Measurements from ENCODE around the gene RETREG3.
A peak's percentile ranks its signal among the peaks of the same experiment; 100 is the strongest.
"Not testable (repeated sequence)": the region's sequence is repeated elsewhere in the genome, so short reads cannot be mapped to it uniquely, and the experiment has no call there.

RETREG3 gene, protein sequence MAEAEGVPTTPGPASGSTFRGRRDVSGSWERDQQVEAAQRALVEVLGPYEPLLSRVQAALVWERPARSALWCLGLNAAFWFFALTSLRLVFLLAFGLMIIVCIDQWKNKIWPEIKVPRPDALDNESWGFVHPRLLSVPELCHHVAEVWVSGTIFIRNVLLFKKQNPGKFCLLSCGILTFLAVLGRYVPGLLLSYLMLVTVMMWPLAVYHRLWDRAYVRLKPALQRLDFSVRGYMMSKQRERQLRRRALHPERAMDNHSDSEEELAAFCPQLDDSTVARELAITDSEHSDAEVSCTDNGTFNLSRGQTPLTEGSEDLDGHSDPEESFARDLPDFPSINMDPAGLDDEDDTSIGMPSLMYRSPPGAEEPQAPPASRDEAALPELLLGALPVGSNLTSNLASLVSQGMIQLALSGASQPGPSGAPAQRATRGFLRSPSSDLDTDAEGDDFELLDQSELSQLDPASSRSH

DNA sequence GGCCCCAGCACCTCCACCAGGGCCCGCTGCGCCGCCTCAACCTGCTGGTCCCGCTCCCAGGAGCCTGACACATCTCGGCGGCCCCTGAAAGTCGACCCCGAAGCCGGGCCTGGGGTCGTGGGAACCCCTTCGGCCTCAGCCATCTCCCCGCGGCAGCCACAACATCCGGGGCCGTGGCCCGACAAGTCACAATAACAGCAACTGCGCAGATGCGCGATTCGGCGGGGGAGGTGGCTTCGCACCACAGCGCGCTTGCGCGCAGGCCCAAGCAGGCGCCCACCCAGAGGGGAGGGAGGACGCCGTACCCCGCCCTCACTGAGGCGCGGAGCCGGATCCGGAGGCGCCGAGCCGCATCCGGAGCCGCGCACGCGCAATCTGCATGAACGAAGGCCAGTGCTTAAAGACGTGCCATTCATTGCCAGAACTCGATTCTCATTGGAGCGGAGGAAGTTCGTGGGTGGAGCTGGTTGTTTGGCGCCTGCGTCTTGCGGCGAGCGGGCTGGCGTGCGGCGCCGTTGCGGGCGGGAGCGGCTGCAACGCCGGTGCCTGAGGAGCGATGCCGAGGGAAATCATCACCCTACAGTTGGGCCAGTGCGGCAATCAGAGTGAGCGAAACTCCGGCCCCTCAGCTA lies at the start of gene RETREG3, which contains the start of gene TUBG1:
RETREG3 (minus strand) TSS at position 193 of the 632 bp plus-strand sequence; CDS start at position 143, 50 bp downstream.
TUBG1 (plus strand) TSS at position 502 of the 632 bp plus-strand sequence; CDS start at position 557, 55 bp downstream.
- DNase-seq, result peak; percentile 98 to 99

DNA sequence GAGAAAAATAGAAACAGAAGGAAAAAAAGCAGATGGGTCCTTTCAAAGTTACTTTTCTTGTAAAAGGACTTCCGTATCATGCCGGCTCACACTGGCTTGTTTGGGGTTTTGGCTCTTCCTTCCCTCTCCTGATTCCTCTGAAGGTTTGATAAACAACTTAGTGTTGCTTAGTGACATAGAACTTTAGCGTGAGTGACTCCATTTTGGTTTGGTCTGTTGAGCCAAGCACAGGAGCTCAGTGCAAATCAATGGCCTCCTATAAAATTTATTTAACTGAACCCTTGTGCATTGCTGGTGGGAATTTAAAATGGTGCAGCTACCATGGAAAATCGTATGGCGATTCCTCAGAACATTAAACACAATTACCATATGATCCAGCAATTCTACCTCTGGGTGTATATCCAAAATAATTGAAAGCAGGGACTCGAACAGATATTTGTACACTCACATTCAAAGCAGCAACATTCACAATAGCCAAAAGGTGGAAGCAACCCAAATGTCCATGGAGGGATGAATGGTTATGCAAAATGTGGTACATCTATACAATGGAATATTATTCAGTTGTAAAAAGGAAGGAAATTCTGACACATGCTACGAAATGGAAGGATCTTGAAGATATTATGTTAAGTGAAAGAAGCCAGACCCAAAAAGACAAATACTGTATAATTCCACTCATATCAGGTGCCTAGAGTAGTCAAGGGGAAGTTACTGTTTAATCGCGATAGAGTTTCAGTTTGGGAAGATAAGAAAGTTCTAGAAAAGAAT lies 48.8 kb upstream of the RETREG3 start:
- DNase-seq, result no peak

DNA sequence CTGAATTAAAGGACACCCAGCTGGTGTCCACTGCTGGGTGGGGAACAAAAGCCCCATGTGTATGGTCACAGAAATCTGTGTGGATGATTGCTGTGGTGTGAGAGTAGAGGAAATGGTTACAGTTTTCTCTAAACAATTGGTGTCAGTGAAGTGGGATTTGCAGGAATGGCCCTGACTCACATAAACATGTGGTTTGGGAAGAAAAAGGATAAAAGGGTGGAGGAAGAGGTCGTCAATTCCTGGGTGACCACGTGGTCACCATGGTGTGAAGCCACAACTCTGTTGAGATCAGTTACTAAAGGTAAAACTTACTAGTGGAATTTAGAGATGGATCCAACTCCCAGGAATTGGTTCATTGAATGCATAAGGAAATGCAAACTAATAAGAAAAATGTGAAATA lies 46.4 kb upstream of the RETREG3 start:
- no peak for DNase-seq

DNA sequence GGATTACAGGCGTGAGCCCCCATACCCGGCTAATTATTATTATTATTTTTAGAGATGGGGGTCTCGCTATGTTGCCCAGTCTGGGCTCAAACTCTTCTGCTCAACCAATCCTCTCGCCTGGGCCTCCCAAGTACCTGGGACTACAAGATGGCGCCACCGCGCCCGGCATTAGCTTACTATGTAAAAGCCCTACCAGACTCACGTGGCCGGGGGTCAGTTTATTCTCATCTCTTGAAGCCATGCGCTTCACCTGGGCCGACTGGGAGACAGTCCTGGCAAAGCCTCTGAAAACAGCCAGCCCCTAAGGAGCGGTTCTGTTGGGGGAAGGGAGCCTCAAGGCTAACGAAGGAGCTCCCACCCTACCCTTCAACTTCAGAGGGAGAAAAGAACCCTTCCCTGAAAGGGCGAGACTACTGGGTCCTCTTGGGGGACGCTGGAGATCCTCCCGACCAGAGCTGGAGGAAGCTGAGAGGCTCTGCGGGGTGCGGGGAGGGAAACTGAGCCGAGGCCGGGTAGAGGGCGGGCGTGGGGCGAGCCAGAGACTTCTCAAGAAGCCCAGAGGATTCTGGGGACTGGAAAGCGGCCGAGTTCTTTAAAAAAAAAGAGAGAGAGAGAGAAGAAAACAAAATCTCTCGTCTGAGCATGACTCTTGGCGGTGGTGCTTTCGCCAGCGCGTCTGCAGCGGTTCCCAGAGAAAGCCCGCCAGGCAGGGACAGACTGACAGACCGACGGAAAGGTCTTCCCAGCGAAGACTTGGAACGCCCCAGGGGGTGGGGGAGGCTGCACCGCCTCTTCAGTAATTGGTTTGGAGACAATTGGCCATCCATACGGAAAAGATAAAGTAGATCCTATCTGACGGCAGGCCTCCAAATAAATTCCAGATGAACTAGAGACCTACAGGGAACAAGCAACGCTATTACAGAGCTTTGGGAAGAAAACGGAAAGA lies 44.3 kb upstream of the RETREG3 start:
- DNase-seq, result no peak

DNA sequence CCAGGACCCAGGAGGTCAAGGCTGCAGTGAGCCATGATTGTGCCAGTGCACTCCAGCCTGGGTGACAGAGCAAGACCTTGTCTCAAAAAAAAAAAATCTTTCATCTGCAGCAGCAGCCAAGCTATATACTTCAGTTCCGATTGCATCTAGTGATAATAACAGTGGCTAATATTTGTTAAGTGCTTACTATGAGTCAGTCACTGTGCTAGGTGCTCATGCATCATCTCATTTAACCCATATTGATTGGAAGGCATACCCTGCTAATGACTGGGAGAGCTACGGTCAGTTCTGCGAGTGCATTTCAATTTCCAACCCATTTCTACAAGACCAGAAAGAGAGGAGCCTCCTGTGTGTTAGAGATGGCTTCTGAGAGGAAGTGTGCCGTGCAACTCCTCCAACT lies 42.2 kb upstream of the RETREG3 start:
- DNase-seq, result no peak

DNA sequence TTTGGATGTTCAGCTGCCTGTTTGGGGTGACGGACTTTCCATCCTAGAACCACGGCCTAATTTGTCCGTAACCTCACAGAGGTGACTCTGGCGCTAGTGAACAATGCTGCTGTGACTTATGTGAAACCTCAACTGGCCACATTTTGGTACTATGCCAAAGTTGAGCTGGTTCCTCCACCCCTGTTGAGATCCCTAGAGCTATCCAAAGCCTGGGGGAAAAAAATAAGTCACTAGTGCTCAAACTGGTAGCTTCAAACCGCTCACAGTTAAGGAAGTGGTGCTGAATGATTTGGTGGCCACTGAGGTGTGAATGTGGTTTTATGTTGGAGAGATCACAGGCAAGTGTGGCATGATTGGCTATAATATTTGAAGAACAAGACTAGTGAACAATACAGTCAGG lies 38.6 kb upstream of the RETREG3 start:
- no peak for DNase-seq

DNA sequence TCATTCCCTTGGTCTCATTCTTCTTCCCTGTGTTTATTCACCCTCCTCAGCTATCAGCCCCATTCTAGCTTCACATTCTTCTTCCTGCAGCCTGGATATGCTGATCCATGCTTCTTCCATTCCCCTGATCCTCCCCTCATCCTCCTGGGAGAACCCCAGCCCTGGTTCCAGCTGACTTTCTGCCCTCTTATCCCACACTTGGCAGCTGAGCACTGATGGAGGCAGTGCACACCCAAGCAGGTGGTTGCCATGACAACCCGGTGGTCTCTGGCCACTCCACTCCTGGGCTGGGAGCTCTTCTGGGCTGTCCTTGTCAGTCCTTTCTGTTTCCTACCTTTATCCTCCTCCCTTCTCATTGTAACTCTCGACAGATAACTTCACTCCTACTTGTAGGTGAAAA lies 33.2 kb upstream of the RETREG3 start:
- DNase-seq, result no peak

DNA sequence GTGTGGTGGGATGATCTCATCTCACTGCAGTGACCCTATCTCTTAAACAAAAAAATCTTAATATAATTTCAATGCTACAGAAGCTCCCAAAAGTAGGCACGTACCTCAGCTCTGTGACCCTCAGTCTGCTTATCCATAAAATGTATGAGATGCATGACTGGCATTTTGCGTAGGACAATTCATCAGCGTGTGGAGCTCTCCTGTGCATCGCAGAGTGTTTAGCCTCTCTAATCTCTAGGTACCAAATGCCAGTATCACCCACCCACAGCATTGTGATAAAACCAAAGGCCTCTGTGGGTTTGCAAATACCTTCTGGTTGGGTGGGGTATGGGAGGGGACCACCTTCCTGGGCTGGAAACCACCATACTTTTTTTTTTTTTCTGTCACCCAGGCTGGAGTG lies 30.9 kb upstream of the RETREG3 start:
- no peak for DNase-seq

DNA sequence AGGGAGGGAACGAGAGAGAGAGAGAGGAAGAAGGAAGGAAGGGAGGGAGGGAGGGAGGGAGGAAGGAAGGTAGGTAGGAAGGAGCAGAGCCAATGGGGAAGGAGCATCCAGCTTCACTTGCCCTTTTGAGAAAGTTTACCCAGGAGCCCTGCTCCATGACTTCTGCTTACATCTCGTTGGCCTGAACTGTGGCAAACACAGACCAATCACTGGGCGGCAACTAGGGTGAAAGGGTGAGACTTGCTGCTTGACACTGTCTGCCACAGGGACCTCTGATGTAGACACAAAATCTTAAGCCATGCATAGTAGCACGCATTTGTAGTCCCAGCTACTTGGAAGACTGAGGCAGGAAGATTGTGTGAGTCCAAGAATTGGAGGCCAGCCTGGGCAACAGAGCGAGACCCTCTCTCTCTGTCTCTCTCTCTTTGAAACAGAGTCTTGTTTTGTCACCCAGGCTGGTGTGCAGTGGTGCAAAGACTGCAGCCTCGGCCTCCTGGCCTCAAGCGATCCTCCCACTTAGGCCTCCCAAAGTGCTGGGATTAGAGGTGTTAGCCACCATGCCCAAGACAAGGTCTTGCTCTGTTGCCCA lies 30.4 kb upstream of the RETREG3 start:
- no peak for DNase-seq

DNA sequence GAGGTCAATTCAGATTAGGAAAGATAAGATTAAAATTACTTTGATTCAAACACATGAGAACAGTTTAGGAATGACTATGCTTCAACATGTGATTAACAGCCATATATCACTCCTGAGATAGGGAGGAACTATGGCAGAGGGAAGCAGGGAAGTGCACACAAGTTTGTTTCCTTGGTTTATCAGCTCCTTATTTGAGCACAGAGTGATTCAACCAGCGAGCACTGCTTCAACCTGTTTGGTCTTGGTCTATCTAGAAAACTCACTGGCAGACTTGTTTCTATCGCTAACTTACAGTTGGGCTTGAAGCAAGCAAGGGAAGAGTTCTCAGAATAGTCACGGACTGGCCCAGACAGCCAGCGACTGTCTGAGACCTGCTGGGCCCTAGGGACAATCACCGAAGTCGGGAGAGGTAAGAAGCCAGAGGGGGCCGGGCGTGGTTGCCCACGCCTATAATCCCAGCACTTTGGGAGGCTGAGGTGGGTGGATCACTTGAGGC lies 23.8 kb upstream of the RETREG3 start:
- DNase-seq, result no peak

DNA sequence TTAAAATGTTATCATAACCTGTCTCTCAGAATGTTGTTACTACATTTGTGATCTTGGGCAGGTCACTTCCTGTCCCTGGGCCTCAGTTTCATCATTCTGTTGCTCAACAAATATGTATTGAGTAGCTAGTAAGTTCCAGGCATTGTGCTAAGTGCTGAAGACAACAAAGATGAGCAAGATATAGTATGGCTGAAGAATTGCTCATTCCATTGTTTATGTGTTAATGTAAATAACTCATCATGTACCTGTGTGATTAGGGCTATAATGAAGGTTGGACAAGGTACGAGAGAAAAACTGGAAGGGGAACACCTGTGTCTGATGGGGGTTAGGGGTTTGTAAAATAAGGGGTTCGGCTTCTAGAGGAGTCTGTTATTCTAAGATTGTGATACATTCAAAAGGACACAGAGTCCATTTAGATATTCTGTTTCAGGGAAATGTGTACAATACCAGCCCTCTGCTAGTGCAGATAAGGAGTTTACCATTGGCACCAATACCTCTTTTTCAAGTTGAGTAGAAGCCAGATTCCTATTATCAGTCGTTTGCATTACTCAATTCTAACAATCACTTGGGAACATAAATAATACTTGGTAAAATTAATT lies 20.3 kb upstream of the RETREG3 start:
- DNase-seq, result no peak

DNA sequence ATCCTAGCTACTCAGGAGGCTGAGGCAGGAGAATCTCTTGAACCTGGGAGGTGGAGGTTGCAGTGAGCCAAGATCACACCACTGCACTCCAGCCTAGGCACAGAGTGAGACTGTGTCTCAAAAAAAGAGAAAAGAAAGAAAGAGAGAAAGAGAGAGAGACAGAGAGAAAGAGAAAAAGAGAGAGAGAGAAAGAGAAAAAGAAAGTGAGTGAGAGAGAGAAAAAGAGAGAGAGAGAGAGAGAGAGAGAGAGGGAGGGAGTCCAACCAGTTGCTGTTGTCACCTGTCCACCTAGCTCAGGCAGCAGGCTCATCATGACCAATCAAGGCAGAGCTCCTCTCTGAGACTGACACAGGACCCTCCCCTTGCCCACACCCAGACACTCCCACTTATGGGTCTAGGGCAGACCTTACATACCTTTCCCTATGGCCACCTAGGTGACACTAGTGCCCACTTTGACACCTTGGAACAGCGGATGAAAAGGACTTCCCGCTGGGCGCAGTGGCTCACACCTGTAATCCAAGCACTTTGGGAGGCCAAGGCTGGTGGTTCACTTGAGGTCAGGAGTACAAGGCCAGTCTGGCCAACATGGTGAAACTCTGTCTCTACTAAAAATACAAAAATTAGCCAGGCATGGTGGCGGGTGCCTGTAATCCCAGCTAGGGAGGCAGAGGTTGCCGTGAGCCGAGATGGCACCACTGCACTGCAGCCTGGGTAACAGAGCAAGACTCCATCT lies 18.0 kb upstream of the RETREG3 start:
- not testable (repeated sequence) for DNase-seq

DNA sequence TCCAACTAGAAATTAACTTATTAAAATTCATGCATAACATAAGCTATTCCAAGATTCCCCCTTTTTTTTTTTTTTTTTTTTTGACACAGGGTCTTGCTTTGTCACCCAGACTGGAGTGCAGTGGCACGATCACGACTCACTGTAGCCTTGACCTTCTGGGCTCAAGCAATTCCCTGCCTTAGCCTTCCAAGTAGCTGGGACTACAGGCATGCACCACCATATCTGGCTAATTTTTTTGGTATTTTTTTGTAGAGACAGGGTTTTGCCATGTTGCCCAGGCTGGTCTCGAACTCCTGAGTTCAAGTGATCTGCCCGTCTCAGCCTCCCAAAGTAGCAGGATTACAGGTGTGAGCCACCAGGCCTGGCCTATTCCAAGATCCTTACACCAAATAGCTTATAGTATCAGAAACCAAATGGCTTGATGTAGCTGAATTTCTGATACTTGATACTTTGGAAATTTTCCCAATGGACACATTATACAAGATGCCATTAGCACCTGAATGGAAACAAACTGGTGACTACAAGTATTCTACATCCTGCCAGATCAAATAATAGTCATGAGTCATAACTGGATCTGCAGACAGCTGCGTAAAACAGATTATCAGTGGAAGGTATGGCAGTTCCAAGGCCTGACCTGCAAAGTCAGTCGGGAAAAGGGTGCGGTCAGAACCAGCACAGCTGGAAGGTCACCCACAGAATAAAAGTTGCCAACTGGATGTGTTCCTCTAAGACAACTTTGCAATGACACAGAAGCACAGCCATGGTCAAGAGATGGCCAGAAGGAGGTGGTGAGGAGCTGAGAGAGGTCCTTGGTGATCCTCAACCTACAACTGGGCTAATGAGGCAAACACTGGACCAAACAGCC lies 14.8 kb upstream of the RETREG3 start:
- no peak for DNase-seq

DNA sequence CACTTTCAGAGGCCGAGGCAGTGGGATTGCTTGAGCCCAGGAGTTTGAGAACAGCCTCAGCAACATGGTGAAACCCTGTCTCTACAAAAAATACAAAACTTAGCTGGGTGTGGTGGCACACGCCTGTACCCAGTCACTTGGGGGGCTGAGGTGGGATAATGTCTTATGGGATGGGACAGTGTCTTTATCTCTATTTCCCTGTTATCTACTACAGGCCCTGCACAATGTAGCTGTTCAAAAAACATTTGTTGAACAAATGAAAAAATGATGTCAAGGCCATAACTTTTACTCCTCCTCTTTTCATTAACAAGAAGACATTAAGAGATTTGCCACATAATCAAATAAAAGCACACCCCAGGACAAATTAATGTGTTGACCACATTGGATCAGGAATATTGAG lies 14.1 kb upstream of the RETREG3 start:
- DNase-seq, result no peak

DNA sequence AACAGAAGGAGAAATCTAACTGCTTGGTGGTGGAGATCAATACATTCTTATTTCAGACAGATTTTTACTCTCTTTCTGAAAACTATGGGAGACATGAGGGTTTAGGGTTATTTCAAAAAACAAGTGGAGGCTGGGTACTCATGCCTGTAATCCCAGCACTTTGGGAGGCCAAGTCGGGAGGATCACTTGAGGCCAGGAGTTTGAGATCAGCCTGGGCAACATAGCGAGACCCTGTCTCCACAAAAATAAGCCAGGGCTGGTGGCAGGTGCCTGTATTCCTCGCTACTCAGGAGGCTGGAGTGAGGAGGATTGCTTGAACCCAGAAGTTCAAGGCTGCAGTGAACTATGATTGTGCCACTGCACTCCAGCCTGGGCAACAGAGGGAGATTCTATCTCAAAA lies 12.8 kb upstream of the RETREG3 start:
- not testable (repeated sequence) for DNase-seq

DNA sequence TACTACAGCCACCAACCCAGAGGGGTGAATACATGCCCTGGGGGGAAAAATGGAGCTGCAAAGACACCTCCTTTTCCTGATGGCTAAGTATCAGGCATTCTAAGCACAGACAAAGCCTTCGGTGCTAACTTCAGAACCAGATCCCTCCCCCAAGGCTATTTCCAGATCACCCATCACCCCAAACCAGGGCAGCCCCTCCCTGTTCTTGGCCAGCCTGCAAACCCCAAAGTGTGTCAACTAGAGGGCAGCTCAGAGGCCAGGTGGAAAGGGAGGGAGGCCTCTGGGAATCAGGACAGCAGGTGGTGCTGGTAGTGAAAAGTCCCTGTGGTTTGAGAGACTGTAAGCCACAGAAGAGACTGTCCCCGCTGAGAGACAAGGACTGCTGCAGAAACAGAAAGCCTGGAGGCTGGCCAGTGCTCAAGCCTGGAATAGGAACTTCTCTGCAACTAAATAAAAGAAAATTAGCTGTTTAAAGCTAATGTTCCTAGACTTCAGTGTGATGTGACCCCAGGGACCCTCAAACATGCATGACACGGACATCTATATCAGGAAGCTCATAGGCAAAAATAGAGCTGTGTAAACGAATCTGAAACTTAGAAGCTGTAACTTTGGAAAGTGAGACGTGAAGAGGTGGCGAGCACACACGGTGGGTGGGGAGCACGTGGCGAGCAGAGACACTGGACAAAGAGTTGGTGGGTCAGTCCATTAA lies 9.4 kb upstream of the RETREG3 start:
- DNase-seq, result no peak

DNA sequence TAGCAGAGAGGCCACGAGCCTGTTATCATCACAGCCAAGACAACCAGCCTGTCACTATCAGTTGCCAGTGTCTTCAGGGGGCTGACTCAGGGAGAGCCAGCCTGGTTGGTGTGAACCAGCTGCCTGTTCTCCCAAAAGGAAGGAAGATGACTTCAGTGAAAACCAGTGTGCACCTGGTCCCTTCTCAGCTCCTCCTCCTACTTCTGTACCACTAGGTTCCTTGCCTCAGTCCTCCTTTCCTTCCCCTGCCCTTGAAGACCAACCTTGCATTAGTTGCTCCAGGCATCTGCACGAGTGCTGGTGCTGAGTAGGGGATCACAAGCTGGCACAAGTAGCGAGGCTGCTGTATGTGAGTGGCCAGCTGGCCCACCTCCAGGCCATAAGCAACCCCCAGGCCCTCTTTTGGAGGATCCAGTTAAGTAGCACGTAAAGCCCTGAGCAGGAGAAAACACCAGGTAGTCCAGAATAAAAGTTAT lies 8.8 kb upstream of the RETREG3 start:
- no peak for DNase-seq

DNA sequence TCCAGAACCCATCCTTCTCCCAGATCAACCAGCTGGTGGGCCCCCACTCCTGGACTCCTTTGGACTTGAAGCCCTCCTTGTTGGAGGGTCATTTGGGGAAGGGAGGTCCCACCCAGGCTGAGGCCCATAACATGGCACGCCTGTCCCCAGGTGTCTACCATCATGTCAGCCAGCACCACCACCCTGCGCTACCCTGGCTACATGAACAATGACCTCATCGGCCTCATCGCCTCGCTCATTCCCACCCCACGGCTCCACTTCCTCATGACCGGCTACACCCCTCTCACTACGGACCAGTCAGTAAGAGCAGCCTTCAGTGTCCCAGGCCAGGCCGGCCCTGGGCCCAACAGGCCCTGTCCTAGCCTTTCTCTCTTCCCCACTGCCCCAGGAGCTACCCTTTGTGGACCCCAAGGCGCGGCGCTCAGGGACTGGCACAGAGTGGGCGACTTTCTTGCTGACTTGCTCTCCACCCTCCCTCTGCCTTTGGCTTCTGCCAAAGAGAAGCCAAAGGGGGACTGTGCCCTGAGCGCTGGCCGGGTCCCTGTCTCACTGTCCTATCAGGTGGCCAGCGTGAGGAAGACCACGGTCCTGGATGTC lies 4.6 kb upstream of the RETREG3 start:
- no peak for DNase-seq
